Upper lobe of left lung (tissue), 4 donors: Measurements from ENCODE around the gene NEK11.

ENCODE experiments used
- EP300 ChIP-seq, 4 donors: sonication (generic); formaldehyde crosslinking; IDR thresholded peaks; one replicate each; pipeline ENCODE4 v1.5.1; 2017; ENCODE audit warnings: antibody characterized with exemption in 4 of 4, control low read depth in 2 of 4
- POLR2AphosphoS5 ChIP-seq, 2 donors: sonication (generic); formaldehyde crosslinking; IDR thresholded peaks; one replicate each; pipeline ENCODE4 v1.5.1; 2017; ENCODE audit warnings: antibody characterized with exemption in 2 of 2
- TF ChIP-seq, protein P1 (sequence below), 6 experiments: fragments of 450-650 bp in 4 of 6; fragments of 200-600 bp in 2 of 6; sonication (generic) in 2 of 6; IDR thresholded peaks; one replicate each; pipeline ENCODE4 v1.5.1; 2016 to 2019; ENCODE audit warnings: antibody characterized with exemption in 6 of 6

DNA sequence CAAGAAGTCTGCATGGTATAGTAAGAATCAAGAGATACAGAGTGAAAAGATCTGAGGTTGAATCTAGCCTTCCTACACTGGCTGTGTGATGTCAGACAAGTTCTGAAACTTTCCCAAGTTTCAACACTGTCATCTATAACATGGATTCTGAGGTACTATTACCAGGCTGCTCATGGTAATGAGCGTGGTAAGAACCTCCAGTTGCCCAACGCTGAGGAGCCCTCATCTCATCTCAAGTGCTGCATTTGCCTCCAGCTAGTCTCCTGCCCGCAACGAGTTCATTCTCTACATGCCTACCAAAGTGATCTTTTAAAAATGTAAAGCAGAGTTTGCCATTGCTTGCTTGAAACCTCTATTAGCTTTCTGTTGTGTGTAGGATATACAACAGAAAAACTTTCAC, 168.1 kb downstream of the NEK11 start:
- TF ChIP-seq POLR2AphosphoS5 (IDR thresholded peaks at IDR 0.05): no peak
- TF ChIP-seq, protein P1, sequence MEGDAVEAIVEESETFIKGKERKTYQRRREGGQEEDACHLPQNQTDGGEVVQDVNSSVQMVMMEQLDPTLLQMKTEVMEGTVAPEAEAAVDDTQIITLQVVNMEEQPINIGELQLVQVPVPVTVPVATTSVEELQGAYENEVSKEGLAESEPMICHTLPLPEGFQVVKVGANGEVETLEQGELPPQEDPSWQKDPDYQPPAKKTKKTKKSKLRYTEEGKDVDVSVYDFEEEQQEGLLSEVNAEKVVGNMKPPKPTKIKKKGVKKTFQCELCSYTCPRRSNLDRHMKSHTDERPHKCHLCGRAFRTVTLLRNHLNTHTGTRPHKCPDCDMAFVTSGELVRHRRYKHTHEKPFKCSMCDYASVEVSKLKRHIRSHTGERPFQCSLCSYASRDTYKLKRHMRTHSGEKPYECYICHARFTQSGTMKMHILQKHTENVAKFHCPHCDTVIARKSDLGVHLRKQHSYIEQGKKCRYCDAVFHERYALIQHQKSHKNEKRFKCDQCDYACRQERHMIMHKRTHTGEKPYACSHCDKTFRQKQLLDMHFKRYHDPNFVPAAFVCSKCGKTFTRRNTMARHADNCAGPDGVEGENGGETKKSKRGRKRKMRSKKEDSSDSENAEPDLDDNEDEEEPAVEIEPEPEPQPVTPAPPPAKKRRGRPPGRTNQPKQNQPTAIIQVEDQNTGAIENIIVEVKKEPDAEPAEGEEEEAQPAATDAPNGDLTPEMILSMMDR (IDR thresholded peaks at IDR 0.05): no peak
- no peak for TF ChIP-seq EP300 (IDR thresholded peaks at IDR 0.05)
